Measurements from ENCODE around the gene PEX3. TPM values are rescaled to one million over a fixed set of nuclear protein-coding genes. Genes with fewer than 3 reads are reported as not detected.
"Not testable (repeated sequence)": the region's sequence is repeated elsewhere in the genome, so short reads cannot be mapped to it uniquely, and the experiment has no call there.

PEX3 gene
- total RNA-seq, 1 donor from 2014 or later = 18.8 TPM

DNA sequence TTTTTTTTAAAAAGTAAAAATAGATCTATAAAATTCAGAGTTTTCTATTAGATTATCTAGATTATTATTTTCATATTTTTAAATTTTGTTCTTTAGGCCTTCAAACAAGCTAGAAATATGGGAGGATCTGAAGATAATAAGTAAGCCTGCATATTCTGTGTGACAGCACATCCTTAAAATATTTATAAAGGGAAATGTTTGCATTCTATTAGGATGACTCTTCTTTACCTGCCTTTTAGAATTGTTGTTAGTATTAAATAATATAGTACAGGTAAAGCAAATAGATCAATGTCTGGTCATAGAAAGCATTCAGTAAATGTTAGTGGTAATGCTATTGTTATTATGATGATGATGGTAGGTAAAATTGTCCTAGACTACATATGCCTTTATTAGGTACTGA, 17.4 kb downstream of the PEX3 start:
- no peaks in the 10 kb centered on the region for H3K9me3 ChIP-seq
- peaks cover 24% of the 10 kb centered on the region for H3K36me3 ChIP-seq
- no peaks in the 10 kb centered on the region for H3K27me3 ChIP-seq
- no peaks in the 10 kb centered on the region for H3K4me1 ChIP-seq
- no peak for DNase-seq
- ATAC-seq = no peak
- TF ChIP-seq, protein P1, sequence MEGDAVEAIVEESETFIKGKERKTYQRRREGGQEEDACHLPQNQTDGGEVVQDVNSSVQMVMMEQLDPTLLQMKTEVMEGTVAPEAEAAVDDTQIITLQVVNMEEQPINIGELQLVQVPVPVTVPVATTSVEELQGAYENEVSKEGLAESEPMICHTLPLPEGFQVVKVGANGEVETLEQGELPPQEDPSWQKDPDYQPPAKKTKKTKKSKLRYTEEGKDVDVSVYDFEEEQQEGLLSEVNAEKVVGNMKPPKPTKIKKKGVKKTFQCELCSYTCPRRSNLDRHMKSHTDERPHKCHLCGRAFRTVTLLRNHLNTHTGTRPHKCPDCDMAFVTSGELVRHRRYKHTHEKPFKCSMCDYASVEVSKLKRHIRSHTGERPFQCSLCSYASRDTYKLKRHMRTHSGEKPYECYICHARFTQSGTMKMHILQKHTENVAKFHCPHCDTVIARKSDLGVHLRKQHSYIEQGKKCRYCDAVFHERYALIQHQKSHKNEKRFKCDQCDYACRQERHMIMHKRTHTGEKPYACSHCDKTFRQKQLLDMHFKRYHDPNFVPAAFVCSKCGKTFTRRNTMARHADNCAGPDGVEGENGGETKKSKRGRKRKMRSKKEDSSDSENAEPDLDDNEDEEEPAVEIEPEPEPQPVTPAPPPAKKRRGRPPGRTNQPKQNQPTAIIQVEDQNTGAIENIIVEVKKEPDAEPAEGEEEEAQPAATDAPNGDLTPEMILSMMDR (IDR thresholded peaks at IDR 0.05) = no peak
- no peak overlapping the region for H3K4me3 ChIP-seq
- intact Hi-C loops (cut with DNase I) = no loop called here
- no peak overlapping the region for H3K27ac ChIP-seq

DNA sequence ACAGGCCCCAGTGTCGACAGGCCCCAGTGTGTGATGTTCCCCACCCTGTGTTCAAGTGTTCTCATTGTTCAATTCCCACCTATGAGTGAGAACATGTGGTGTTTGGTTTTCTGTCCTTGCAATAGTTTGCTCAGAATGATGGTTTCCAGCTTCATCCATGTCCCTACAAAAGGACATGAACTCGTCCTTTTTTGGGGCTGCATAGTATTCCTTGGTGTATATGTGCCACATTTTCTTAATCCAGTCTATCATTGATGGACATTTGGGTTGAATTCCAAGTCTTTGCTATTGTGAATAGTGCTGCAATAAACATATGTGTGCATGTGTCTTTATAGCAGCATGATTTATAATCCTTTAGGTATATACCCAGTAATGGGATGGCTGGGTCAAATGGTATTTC, 18.2 kb downstream of the PEX3 start:
- DNase-seq; H3K9me3 ChIP-seq; H3K4me3 ChIP-seq; H3K27ac ChIP-seq; ATAC-seq; intact Hi-C loops (cut with DNase I); H3K4me1 ChIP-seq; H3K27me3 ChIP-seq: not testable (repeated sequence)
- H3K36me3 ChIP-seq = peaks cover 22% of the 10 kb centered on the region

DNA sequence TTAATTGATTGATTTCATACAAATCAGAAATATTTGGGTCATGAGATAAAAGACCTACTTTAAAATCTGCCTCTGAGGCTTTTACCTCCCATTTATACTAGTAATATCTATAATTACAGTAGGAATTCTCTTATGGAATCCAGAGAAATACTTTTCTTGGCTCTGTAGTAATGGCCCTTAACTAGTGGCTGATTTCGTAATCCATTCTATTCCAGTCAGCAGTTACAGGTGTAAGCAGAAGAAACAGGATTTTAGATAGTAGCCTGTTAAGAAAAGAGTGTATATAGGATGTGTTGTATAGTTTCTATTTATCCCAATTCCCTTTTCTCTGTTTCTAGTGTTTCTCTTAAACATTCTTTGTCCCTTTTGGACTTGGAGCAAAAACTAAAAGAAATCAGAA, 21.2 kb downstream of the PEX3 start:
- ATAC-seq = no peak
- TF ChIP-seq, protein P1 (IDR thresholded peaks at IDR 0.05) = no peak
- Histone ChIP-seq H3K36me3 (peaks cover 33% of the 10 kb centered on the region), H3K27ac (no peak overlapping the region), H3K4me3 (no peak overlapping the region), H3K27me3 (no peaks in the 10 kb centered on the region), H3K9me3 (no peaks in the 10 kb centered on the region), H3K4me1 (no peaks in the 10 kb centered on the region)
- intact Hi-C loops (cut with DNase I) = no loop called here
- DNase-seq = no peak

DNA sequence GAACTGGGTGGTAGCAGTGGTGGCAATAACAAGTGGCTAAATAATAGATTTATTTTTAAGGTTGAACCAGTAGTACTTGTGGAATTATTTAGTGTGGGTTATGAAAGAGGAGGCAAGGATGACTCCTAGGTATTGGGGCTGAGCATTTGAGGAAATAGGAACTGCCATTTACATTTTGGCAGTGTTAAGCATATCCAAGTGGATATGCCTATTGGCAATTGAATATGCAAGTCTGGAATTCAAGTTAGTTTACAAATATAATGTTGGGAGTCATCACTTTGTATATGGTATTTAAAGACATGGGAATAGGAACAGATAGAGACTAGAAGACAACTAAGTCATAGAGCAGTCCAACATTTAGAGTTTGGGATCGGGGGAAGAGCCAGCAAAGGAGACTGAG, 25.9 kb downstream of the PEX3 start:
- H3K27me3 ChIP-seq = no peaks in the 10 kb centered on the region
- H3K27ac ChIP-seq = no peak overlapping the region
- no peaks in the 10 kb centered on the region for H3K4me1 ChIP-seq
- no peaks in the 10 kb centered on the region for H3K9me3 ChIP-seq
- TF ChIP-seq, protein P1 (IDR thresholded peaks at IDR 0.05) = no peak
- DNase-seq (no peak), ATAC-seq (no peak)
- peaks cover 59% of the 10 kb centered on the region for H3K36me3 ChIP-seq
- no peak overlapping the region for H3K4me3 ChIP-seq
- intact Hi-C loops (cut with DNase I) = no loop called here

DNA sequence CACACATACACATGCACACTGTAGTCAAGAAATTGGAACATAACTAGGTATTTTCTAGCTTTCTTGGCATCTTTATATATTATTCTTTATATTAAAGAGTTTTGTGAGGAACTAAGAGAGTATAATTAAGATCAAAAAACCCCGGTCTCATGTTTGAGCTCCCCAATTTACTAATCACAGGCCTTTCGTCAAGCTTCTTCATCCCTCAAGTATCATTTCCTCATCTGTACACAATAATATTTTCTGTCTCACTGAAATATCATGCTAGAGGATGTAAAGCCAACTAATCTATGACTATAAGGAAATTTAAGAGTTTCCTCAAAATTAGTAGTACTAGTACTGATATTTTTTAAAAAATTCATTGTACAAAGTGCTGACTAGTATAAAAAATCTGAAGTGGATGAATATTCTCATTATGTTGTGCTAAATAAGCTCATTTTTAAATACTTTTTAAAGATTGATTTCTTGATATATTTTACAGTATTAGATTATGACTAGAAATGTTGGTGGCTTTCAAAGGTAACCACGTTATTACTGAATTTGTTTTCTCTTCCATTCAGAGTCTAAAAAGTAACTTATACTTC, 28.0 kb downstream of the PEX3 start:
- no peak for DNase-seq
- Histone ChIP-seq H3K4me1 (no peaks in the 10 kb centered on the region), H3K36me3 (peaks cover 45% of the 10 kb centered on the region), H3K27me3 (no peaks in the 10 kb centered on the region), H3K4me3 (no peak overlapping the region), H3K27ac (no peak overlapping the region), H3K9me3 (no peaks in the 10 kb centered on the region)
- intact Hi-C loops (cut with DNase I) = no loop called here
- ATAC-seq = no peak
- TF ChIP-seq, protein P1 (IDR thresholded peaks at IDR 0.05) = no peak

DNA sequence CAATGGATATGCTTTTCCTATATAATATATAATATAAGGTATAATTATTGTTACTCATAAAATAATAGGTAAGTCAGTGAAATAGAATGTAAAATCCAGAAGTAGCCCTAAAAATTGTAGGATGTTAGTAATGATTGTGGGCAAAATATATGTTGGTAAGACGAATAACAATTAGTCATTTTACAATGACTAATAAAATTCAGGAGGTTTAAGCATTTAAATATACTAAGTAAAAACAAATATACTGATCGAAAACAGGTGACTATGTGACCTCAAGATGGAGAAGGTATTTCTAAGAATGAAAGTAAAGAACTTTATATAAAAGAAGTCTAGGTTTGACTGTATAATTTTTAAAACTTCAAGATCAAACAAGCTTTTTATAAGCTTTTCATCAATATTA, 32.0 kb downstream of the PEX3 start:
- TF ChIP-seq, protein P1 (IDR thresholded peaks at IDR 0.05) = no peak
- no peaks in the 10 kb centered on the region for H3K9me3 ChIP-seq
- ATAC-seq = no peak
- H3K4me3 ChIP-seq = no peak overlapping the region
- H3K27ac ChIP-seq = no peak overlapping the region
- no peaks in the 10 kb centered on the region for H3K27me3 ChIP-seq
- H3K4me1 ChIP-seq = no peaks in the 10 kb centered on the region
- no peak for DNase-seq
- intact Hi-C loops (cut with DNase I) = no loop called here
- peaks cover 34% of the 10 kb centered on the region for H3K36me3 ChIP-seq
